NCI-H146 treated with DMSO at 0.1 percent for 48 hours (cell line): Measurements from ENCODE around the gene TBPL1.

Source experiments
- DNase-seq: peaks from one replicate; lab custom pipeline; 2025; ENCODE audit not compliant: unreplicated experiment; lab: John Stamatoyannopoulos, UW

Gene TBPL1

GRCh38 chr6:134005800-134006199 is 52.8 kb downstream of the TBPL1 start:
- no peak for DNase-seq

- DNase-seq: peak; percentile 58
Observed at GRCh38 chr6:134007077-134007476, 54.1 kb downstream of the TBPL1 start.

DNA sequence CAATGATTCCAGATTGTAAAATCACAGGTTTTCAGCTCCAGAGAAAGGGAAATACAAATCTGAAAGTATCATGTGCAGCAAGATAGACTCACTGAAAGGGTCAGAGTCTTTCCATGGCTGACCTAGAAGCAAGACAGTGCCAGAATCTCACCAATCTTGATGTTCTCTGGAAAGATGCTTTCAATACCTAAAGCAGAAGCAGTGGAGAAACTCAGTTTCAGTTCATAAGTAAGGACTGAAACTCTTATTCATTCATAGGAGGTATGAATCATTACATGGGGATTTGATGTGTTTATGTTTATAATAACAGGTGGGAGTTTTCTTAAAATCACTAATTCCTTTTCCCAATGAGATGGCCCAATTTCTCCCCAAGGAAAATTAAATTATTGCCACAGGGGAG is 56.9 kb downstream of the TBPL1 start:
- no peak for DNase-seq

GRCh38 chr6:134010400-134010799 is 57.4 kb downstream of the TBPL1 start:
- DNase-seq: no peak

GRCh38 chr6:134010974-134011373 is 58.0 kb downstream of the TBPL1 start:
- DNase-seq: no peak

- no peak for DNase-seq
Observed at GRCh38 chr6:134014588-134015137, 61.6 kb downstream of the TBPL1 start.

DNA sequence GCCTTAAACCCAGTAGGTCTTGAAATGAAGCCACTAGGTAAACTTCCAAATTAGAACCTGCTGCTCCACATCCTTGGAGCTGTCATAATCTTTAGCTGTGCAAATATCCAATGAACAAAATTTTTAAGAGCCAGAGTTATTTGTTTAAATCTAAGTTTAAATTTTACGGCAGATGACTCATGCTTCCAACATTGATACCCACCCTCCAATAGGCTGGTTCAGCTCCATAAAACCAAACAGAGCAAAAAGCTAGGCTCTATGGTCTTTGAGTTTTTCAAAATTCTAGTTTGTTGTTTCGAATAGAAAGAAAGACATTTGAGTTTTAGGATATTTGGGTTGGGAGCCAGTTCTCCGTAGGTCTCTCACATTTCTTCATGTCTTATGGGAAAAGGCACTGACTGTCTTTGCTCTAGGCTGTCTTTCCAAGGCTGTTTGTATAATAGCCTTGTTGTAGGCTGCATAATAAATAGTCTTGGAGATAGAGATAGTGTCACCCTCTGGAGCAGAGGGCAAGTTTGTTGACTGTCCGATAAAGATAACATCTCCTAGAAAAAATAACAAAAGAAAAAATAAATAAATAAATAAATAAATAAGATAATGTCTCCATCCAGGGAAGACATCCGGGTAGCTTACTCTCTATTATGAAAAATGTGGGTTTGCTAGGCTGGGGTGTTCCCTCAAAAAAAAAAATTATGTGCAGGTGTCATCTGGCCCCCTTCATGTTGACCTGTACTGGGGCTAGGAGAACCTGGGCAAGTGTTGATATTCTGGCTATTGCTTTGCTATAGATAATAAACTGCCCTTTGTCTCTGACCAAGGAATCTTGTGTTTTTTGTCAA is 62.9 kb downstream of the TBPL1 start:
- DNase-seq: no peak

DNA sequence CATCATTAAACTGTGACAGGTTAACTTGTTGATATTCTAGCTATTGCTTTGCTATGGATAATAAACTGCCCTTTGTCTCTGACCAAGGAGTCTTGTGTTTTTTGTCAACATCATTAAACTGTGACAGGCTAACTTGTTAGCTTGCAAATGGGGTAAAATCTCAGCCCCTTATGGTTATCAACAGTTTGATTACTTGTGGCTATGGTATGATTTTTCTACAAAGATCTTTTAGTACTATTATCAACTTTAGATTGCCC is 63.5 kb downstream of the TBPL1 start:
- DNase-seq: no peak

DNA sequence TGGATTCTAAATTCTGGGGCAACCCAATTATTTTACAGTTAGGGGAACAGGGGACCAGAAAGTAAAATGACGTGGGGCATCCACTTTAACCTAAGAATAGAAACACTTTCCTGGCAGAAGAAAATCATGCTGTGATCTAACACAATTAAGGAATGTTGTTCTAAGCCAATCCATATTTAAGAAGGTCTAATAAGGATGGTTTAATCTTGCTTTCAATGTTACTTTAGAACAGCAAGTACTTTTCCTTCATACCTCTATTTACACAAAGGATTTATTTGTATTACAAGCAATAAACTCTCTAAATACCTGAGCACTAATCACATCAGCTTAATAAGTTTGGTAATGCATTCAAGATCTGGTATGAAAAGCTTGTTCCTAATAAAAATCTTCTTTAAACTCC is 67.0 kb downstream of the TBPL1 start:
- no peak for DNase-seq

GRCh38 chr6:134020543-134020942 is 67.5 kb downstream of the TBPL1 start:
- no peak for DNase-seq

- no peak for DNase-seq
Observed at GRCh38 chr6:134020968-134021367, 67.9 kb downstream of the TBPL1 start.

DNA sequence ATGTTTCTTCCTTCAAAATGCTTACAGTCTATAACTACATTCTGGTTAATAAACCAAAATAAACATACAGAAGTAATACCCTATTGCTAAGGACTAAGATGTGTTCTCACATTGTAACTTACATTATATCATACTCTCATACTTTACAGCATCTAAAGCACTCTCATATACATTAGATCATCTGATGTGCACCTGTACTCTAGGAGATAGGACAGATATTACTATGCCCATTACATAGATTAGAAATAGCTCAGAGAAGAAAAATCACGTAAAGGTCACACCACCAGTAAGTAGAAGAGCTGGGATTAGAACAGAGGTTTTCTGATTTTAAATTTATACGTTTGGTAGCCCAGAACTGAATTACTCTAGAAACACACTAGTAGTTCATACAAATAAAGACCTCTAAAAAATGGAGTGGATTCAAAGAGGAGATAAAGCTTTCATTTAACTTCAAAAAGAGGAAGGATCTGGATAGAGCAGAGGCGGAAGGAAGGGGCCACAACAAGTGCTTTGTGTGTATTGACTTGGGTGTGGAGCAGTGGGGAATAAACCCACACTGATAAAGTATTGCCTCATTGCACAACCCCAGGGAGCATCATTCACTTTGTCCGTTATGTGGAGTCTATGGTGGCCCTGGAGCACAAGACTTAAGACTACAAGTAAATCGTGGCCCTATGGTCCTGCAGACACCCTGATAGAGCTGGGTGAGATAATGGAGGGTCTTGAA is 68.5 kb downstream of the TBPL1 start:
- DNase-seq: no peak

GRCh38 chr6:134022650-134023049 is 69.6 kb downstream of the TBPL1 start:
- no peak for DNase-seq

GRCh38 chr6:134026597-134026996 is 73.6 kb downstream of the TBPL1 start:
- no peak for DNase-seq

- no peak for DNase-seq
Observed at GRCh38 chr6:134028438-134028837, 75.4 kb downstream of the TBPL1 start.

DNA sequence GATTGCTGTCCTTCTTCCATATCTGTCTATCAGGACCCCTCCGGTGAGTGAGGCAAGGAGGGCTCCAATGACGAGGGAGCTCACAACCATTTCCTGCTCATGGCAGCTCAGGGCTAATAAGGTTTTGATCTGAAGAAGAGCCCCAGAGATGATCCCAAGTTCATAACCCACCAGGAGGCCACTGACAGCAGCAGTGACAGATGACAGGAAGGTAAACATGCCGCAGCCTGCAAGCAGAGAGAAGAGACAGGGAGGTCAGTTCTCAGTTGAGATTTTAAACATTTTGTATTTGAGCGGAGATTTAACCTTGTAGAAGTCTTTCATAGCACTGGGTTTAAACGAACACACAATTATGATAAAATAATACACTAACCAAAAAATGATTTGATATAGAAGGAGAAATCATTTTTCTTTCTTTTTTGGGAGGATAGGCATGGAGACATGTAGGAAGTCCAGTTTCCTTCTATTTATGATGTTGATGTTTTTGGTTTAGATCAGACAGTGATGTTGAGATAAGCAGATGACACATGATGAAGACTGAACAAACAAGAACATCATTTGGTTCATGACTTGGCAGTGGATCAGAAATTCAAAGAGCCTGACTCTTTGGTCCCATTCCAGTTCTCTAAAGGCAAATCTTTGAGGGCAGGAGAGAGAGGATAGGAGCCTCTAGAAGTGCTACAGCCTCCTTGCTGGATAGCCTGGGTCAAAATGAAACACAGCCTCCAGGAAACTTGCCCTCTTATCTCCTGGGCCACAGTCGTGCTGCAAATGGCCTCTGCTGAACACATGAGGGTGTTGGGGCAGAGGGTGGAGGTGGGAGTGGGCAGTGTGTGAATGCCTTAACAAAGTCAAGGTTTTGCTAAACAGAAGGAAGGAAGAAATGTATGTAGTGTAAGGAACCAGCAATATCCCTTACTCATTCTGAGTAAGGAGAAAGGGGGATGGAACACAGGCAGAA is 76.8 kb downstream of the TBPL1 start:
- peak; percentile 78 for DNase-seq

- DNase-seq: no peak
Observed at GRCh38 chr6:134031696-134032255, 78.8 kb downstream of the TBPL1 start.

DNA sequence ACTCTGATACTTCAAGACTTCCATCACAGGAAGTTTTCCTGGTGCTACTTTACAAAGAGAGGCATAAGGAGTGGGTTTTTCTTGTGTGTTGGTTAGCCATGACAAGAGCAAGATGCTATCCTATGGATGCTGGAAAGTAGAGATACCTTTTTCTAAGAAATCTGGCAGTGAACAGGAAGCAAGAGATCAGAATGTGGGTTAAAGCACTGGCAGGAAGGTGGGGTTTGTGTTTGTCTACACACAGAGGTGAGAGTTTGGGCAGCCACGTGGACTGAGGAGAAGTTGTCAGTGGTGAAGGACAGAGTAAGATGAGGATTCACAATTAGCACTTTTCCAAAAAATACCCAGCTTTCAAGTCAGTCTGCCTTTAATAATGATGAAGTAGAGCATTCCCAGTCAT is 81.5 kb downstream of the TBPL1 start:
- DNase-seq: no peak

DNA sequence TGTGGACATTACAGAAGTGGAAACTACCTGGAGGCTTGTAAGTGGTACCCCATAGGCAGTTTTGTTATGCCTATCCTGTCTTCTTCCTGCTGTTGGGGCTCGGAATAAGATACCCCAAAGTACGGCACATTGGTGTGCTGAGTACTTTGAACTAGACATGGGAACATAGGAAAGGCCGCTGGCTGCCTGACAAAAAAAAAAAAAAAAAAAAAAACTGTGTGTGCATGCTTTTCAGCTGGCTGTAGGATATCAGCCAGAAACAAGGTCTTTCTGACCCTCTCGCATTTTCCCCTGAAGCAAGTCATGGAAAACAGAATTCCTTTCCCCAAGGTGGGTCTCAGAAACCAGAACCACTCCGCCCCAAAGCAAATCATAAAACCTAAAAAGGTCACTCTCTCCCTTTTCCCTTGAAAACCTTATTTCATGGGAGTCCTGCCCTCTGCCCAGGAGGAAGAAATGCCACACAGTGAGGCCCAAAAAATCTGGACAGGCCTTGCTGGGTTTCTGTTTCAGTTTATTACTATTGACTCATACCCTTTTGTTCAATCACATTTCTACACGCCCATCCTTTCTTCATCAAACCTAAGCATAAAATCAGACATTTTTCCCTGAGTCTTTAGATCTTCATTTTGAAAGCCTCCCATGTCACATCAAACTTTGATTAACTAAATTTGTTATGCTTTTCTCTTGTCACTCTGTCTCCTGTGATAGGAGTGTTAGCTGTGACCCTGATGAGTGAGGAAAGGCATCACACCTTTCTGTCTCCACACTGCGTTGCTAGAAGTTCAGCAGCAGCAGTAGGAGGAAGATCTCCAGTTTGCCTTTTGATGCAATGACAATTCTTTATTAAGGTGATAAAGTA is 82.2 kb downstream of the TBPL1 start:
- no peak for DNase-seq

- DNase-seq: peak; percentile 99
Observed at GRCh38 chr6:134035823-134036296, 82.8 kb downstream of the TBPL1 start.
